HG03045 (cell line): ENCODE data around the gene CELSR1.

Experiments used
- ATAC-seq: cut with Tn5 transposase; IDR thresholded peaks from one replicate; pipeline ENCODE4 v1.9.1; 2021; ENCODE audit warnings: mild to moderate bottlenecking, moderate library complexity; ENCODE audit not compliant: unreplicated experiment

Gene CELSR1

DNA sequence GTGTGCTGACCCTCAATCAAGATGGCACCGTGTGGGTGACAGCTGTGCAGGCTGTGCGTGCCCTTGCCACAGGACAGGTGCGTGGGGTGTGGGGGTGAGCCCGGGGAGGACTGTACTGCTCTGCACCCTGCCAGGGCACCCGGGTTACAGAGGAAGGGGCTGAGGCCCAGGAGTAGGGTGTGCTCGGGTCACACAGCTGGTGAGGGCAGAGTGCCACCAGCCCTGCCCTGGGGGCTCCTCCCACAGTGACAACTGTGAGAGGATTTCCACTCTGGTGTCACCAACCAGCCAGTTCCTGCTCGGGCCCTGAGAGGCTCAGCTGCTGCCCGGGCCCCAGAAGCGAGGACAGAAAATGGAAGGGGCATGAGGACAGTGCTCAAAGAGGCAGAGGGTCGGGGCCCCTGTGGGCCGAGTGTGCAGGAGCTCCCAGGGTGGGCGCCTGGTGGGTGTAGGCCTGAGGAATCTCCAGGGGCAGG is 181.4 kb downstream of the CELSR1 start:
- ATAC-seq: no peak

DNA sequence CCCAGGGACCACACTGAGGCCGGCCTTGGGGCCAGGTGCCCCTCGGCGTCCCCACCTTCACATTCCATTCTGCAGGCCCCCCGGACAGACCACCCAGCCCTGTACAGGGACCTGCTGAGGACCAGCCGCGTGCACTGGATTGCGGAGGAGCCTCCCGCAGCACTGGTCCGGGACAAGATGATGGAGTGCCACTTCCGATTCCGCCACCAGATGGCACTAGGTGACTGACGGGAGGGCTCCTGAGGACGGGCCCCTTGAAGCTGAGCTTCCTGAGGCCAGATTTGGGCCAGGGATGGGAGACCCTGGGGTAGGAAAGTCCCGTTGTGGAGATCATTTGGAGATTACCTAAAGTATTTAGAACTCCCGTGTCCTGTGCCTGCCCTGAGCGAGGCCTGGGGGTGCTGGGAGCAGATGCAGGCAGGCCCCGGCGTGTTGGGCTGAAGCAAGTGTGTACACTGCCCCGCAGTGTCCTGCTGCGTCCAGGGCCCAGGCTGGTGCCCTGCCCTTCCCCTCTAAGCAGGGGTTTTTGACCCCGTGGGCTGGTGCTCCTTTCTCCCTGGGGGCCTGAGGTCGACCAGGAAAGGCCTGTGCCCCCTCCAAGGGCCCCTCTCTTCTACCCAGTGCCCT is 181.9 kb downstream of the CELSR1 start:
- no peak for ATAC-seq

DNA sequence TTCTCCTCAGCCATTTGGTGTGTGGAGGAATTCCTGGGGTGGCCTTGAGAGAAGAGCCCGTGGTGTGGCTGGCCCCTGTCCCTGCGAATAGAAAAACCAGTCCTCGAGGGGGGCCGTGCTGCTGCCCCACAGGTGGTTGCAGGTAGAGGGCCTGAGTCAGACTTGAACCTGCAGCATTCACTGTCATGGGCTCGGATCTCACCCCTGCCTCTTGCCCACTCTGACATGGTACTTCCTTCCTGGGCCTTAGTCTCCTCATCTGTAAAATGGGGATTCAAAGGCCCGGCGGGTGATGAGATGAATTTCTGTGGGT is 182.5 kb downstream of the CELSR1 start:
- ATAC-seq: no peak

GRCh38 chr22:46354176-46354992 is 183.0 kb downstream of the CELSR1 start:
- ATAC-seq: no peak

DNA sequence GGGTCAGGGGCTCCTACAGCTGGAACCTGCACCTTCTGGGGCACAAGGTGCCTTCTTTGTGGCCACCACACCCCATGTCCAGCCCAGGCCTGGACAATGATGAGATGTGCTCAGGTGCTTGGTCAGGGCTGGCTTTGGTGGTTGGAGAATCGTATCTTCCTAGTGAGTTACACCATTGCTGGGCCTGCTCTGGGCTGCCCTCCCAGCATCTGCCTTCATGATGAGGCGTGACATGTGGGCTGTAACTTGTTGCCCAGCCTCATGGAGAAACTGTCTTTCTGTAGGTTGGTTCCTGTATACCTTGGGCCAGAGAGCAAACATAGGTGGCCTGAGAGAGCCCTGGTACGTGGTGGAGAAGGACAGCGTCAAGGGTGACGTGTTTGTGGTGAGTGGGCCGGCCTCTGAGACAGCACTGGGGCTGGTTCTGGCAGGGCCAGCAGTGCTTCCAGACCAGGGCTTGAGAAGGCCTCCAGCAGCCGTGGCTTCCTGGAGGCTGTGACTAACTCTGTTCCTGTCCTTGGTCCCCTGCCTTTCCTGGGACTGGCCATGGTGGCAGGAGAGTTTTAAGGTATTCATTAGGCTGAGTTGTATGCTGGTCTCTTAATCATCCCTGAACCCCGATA is 183.8 kb downstream of the CELSR1 start:
- no peak for ATAC-seq

- ATAC-seq: no peak
Measured at GRCh38 chr22:46352691-46353386, 184.6 kb downstream of the CELSR1 start.

DNA sequence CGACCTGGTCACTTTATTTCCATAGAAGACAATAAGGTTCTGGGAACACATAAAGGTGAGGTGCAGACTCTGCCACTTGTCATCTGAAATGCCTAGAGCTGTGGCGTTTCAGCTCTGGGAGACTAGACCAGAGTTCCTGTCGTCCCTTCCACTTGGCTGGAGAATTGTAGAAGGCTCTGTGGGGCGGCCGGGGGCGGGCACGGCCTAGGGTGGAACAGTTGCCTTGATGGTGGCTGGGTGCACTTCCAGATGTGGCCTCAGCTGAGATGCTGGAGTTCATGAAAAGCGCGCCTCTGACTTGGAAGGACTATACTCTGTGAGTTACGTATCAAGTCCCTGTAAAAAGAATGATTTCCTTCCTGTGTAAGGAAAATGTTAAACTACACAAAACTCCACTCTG is 185.1 kb downstream of the CELSR1 start:
- no peak for ATAC-seq

GRCh38 chr22:46351767-46352166 is 185.7 kb downstream of the CELSR1 start:
- no peak for ATAC-seq

DNA sequence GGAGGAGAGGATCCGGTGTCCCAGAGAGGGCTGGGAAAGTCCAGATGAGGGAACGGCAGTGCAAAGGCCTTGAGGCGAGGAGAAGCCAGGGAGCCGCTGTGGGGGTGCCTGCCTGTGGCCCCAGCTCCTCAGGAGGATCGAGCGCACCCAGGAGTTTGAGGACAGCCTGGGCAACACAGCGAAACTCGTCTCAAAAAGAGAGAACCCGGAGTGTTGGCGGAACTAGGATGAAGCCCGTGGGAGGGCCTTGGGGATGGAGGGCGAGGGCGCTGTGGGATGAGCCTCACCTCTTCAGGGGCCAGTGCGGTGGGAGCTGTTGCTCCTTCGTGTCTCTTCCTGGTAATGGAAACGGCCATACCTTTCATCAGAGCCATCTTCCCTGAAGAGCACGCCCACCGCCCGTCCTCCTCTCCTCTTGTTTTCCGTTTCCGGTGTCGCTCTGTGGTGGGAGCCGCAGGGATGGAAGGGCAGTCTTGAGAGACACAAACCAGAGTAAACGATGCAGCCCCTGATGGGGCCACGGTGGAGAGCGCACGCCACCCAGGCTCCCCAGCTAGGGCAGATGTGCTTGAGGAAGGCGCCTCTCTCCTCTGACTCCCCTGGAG is 186.2 kb downstream of the CELSR1 start:
- no peak for ATAC-seq

DNA sequence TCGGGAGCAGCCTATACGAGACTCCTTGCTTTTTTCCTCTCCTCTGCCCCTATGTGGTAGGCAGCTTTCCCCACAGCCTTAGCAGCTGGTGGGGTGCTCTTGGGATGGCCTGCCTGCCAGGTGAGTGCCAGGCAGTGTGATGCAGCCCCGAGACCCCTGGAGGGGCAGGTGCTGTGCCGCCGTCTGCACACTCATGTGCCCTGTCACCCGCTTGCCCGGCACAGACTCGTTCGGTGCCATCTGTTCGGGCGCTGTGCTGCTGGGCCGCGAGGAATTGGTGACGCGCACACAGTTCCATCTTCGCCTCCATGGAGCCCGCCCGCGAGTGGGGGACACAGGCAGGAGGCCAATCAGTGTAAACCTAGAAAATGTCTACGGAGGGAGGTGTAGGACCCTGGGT is 186.8 kb downstream of the CELSR1 start:
- no peak for ATAC-seq

- no peak for ATAC-seq
Measured at GRCh38 chr22:46350121-46350520, 187.3 kb downstream of the CELSR1 start.

GRCh38 chr22:46349681-46350080 is 187.7 kb downstream of the CELSR1 start:
- ATAC-seq: no peak

DNA sequence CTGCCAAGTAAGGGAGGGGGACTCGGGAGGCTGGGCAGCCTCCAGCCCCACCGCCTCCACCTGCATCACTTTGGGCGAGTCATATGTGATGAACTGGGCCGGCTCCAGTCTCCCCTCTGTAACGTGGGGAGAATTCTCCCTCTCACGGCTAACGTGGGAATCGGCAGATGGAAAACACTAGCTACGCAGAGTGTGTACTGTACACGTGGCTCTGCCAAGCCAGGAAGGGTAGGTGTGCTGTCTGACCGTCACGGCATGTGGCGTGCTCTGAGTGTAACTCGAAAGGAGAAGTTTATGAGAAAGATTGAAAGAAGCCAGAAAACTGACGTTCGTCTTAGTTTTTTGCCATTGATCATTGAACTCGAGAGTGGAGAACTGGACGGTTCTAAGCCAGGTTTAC is 188.2 kb downstream of the CELSR1 start:
- no peak for ATAC-seq

GRCh38 chr22:46348099-46348695 is 189.2 kb downstream of the CELSR1 start:
- no peak for ATAC-seq

- no peak for ATAC-seq
Measured at GRCh38 chr22:46347646-46348045, 189.8 kb downstream of the CELSR1 start.

DNA sequence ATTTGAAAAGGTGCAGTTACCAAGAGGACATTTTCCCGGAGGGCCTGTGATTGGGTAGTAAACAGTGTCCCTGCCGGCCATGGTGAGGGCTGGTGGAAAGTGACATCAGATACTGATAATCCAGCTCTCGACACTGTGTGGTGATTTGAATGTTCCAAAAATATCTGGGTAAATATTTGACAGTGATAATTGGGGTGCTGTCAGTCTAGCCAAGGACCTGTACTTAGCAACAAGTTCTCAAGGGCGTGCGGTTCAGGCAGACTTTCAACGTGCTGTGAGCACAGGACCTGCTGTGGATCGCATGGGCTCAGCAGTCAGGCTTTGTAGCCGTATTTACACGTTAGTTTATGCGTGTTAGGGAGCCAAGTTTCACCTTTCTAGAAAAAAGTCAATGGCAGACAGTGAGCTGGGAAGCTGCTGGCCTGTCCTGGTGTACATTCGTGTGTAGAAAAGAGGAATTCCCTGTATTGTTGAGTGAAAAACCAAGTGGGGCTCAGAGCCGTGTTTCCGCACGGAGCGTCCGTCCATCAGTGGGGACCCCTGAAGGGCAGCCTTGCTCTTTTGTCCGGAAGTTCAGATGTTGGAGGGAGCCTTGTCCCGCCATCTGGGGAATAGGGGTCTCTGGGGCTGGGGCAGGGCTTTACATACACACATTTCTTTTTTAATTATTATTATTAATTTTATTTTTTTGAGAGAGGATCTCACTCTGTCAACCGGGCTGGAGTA is 190.6 kb downstream of the CELSR1 start:
- ATAC-seq: no peak

DNA sequence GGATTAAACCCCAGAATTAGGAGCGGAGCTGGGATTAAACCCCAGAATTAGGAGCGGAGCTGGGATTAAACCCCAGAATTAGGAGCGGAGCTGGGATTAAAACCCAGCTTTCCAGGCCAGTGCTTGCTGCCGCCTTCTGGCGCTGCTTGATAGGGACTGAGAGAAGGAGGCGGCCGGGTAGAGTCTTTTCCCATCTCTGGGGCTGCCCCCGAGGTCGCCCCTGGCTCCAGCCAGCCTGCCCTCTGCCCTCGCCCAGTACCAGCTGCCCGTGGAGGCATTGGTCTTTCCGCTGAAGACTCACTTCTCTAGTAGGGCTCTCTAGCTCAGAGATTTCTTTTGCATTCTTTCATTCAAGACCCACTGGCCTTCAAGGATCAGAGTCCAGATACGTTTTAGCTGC is 196.7 kb downstream of the CELSR1 start:
- no peak for ATAC-seq

DNA sequence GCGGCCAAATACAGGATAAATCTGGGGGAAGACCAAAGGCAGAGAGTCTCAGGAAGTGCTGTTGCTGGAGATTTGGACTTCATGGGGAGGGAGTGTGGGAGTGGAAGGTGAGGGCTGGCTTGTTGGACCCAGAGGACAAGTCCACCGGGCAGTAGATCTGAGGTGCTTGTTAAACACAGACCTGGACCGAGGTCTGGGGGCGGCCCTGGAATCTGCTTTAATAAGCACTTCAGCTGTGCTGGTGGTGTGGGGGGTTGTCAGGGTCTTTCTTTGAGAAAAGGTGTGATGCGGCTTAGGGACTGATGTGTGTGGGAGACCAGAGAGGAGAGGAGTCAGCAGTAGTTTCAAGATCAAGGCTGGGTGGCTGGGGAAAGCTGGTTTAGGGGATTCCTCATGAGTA is 197.5 kb downstream of the CELSR1 start:
- no peak for ATAC-seq

DNA sequence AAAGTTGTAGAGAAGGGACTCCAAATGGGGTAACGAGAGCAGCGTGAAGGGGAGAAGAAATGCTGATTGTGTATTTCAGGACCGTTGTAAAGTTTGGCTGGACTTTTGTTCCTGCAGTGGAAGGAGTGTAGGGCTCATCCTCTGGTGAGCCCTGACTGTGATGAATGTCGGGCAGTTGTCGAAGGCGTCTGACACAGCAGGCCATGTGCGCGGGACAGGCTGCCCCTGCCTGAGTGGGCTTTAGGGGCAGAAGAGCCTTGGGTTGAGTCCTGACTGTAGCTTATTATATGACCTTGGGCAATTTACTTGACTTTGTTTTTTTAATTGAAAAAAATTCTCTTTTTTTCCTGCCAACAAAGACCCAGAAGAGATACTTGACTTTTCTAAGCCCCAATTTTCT is 198.8 kb downstream of the CELSR1 start:
- no peak for ATAC-seq

GRCh38 chr22:46337870-46338269 is 199.6 kb downstream of the CELSR1 start:
- ATAC-seq: no peak
